PC-9 (cell line): ENCODE measurements around the gene CCDC148.

ENCODE experiments used
- CTCF ChIP-seq: fragments of 200-600 bp; sonication (generic); conservative IDR thresholded peaks from 2 replicates; pipeline ENCODE4 v1.6.1; 2017; ENCODE audit warnings: mixed run types, antibody characterized with exemption, mild to moderate bottlenecking, moderate library complexity
- EZH2 ChIP-seq: fragments of 200-600 bp; sonication (generic); IDR thresholded peaks from 2 replicates; pipeline ENCODE4 v1.8.0; 2017; ENCODE audit warnings: antibody characterized with exemption, low read depth

- TF ChIP-seq CTCF (no peak), EZH2 (no peak)
Measured at GRCh38 chr2:158207354-158207753, 249.2 kb downstream of the CCDC148 start.
